GM18517 (cell line): ENCODE results near the gene CCNA1.

Source experiments
- ATAC-seq: cut with Tn5 transposase; IDR thresholded peaks from one replicate; pipeline ENCODE4 v1.9.1; 2021; ENCODE audit warnings: mild to moderate bottlenecking, moderate library complexity; ENCODE audit not compliant: unreplicated experiment

The CCNA1 gene

DNA sequence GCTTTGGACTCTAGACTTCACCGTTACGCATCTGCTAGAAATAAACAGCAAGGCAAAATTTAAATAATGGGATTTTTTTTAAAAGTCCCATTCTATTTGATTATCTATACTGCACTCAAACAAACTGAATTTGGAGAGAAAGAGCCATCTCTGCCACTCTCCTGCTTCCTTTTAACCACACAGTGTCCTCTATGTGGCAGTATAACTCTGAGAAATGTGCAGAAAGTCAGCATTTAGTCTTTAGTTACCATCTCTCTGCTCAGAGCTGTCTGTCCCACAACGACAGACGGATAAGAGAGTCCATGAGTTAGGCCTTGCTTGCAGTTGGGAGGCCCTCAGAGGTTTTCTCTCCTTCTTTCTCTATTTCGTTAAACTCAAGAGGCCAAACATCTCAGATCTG lies 21.2 kb downstream of the CCNA1 start:
- ATAC-seq: no peak

DNA sequence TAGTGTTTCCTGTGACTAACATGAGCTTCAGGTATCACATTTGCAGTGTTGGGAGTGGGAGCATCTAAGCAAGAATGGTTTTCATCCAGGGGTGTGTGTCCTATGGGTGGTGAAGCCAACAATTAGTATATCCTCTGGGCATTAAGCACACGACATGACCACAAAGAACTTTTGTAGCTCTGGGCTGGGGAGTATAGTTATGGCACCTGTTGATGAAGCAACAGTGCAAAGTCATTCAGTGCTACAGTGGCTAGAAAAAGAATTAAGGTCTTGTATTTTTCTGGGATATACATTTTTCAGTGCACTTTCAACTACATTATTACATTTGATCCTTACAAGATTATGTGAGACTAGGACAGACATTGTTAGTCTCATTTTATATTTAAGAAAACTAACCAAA lies 21.8 kb downstream of the CCNA1 start:
- ATAC-seq: no peak

DNA sequence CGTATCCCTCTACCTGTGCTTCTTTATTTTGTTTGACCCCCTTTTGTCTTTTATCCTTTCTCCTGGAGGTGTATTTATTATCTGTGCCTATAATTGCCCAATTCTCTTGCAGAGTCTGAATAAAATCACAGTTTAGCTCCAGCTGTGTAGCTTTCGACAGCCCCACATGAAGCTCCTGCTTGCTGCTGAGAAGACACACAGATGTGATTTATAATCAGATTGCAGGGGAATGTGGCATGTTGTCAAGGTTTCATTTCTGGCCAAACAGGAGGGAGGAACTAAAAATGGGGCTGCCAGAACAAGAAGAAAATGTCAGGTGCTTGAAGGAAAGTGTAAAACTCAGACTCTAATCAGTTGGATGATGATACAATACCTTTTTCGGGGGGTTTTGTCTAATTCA lies 22.7 kb downstream of the CCNA1 start:
- ATAC-seq: no peak

DNA sequence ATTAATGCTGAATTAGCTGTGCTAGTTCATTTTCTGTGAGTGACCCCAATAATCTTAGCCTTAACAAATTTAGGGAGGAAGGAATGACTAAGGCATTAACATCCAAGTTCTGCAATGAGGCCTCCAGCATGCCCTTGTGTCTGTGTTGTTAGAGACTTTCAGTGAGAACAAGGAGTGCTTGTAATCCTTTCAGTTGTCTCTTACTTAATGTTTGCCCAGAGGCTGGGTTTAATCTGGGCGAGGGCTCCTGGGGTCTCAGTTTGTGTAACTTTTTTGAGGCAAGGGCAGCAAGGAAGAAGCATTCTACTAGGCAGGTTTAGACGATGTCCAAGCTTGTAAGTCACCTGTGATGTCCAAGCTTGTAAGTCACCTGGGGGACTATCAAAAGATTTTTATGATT lies 24.3 kb downstream of the CCNA1 start:
- ATAC-seq: no peak

DNA sequence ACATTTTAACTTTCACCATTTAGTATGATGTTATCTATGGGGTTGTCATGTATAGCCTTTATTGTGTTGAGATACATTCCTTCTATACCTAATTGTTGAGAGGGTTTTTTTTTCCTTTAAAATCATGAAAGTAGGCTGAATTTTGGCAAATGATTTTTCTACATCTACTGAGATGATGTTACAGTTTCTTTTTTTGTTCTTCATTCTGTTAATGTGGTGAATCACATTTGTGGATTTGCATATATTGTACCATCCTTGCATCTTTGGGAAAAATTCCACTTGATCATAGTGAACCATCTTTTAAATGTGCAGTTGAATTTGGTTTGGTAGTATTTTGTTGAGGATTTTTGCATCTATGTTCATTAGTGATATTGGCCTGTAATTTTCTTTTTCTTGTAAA lies 29.2 kb downstream of the CCNA1 start:
- no peak for ATAC-seq

DNA sequence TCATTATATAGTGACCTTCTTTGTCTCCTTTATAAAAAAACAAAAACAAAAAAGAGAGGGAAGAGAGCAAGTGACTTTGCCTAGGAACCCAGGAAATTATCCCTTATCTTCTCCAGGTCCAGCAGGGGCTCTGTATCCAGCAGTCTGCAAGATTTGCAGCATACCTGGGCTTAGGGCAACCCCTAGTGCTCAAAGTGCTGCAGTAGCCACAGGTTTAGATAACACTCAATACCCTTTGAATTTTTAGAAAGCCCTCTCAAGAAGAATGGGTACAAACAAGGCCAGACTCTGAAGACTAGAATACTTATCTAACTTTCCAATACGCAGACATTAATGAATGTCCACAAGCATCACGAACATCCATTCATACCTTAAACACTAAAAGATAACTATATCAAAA lies 43.2 kb downstream of the CCNA1 start:
- ATAC-seq: no peak

DNA sequence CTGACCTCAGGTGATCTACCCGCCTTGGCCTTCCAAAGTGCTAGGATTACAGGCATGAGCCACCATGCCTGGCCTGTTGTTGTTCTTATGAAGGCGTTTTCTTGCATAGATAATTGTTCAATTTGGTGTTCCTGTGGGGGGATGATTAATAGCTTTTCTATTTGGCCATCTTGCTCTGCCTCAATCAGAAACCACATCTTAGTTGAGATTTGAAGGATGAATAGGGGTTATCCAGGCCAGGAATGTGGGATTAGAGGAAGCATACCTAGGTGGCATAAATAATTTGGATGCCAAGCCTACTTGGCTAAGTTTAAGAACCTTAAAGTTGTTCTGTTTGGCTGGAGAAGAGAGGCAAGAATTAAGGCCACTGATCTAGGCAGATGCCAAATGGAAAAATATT lies 44.4 kb downstream of the CCNA1 start:
- no peak for ATAC-seq

DNA sequence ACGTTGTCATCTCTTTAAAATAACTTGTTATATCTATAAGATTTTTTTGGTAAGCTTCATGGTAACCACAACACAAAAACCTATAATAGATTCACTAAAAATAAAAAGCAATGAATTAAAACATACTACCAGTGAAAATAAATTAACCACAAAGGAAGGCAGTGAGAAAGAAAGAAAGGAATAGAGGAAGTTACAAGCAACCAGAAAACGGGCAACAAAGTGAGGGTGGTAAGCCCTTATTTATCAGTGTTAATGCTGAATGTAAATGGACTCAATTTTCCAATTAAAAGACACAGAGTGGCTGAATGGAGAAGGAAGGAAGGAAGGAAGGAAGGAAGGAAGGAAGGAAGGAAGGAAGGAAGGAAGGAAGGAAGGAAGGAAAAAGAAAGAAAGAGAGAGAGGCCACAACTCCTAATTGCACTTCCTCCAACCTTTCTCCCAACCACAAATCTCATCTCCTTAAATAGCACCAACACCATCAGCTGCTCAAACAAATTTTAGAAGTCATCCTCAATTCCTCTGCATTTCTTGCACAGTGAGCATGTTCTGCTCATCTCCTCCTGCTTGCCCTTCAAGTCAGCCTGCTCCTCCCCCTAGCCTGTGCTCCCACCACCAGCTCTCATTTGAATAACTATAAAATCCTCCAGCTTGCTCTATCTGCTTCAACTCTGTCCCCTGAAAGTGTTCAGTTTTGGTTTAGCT lies 48.6 kb downstream of the CCNA1 start:
- ATAC-seq: no peak

DNA sequence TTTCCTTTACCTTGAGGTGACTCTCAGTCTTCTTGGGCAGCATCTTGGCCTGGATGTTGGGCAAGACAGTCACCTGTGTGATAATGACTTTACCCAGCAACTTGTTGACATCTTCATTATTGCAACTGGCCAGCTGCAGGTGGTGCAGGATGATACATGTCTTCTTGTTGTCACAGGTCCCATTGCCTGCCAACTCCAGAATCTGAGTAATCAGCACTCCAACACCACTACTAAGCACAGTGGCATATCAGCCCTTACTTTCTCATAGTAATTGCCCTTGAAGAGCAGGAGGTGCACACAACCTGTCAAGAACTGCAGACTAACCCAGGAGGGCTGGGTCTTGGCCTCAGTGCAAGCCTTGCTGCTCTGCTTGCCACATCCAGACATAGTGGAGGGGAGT lies 57.8 kb downstream of the CCNA1 start:
- ATAC-seq: no peak
